Skin epidermis (tissue), 12 donors: ENCODE measurements around the gene RBM10.

Experiments
- H3K27ac ChIP-seq, 21 experiments: fragments of 200-600 bp; sonication (generic) in 11 of 21; one replicate each; pipeline ENCODE4 v1.5.0; 2020; ENCODE audit warnings: mild to moderate bottlenecking in 3 of 21, inconsistent platforms in 2 of 21, moderate library complexity in 2 of 21
- H3K4me3 ChIP-seq, 7 experiments: fragments of 200-600 bp; sonication (generic) in 2 of 7; one replicate each; pipeline ENCODE4 v1.5.0; 2020; ENCODE audit warnings: inconsistent platforms in 2 of 7, mild to moderate bottlenecking in 2 of 7, moderate library complexity in 1 of 7

The RBM10 gene

DNA sequence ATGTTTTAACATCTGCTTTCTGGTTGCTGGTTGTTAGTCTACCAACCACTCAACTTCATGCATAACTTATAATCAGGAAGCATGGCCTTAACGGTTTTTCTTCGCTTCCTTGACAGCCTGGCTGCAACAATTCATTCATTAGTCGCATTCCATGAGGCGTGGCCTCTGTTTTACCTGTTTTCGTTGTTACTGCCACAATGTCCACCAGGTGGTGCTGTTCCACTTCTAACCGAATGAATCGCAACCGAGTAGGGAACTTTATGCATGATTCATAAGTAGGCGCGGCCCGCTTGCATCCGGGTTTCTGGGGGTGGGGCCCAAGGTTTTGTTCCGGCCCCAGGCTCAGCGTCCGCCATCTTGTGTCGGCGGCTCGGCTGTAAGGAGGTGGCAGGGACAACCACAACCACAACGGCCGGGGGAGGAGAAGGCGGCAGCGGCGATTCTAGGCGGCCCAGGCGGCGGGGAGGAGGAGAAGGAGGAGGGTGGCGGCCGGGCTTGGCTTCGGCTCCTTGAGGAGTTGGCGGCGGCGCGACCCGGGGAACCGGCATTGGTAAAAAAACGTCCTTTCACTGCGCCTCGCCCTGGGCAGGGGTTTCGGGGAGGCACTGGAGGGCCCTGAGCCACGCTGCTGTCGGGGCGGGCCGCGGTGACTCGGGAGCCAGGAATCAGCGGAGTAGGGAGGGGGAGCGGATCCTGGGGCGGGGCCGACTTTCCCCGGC, 48.6 kb downstream of the RBM10 start, which contains the start of gene UBA1:
Gene UBA1, plus strand, starts transcription at position 355 of the 719 bp plus-strand sequence. CDS start 4,974 bp downstream, outside the sequence.
- H3K27ac ChIP-seq = peak within 1 kb of the TSS; percentile 73 to 99 (median 96)

DNA sequence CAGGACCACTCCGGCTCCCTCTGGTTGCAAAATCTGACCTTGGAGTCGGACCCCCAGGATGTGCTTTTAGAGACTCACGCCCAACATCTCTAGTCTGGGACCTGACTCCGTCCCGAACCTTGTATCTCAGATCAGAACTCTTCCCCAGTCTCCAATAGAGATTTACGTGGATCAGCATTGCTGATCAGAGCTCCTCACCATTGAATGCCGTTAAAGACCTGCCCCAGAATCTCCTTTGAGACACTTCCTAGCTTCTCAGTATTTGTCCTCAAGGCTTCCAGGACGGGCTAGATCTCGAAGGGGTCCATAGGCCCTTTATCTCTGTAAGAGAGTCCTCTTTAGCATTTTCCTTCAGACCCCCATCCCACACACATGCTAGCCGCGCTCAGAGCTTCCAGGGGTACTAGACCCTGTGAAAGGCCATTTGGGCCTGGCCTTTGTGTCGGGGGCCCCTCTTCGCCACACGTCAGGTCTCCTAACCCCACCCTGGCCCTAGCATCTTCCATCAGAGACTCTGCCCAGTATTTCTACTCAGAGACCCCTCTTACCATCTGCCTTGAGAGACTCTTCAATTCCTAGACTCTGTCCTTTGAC, 49.3 kb downstream of the RBM10 start:
- Histone ChIP-seq H3K27ac (peak overlapping the region; percentile 73 to 99 (median 96)), H3K4me3 (peak overlapping the region; percentile 57 to 78 (median 76))

More for the DNA sequence above, 48.6 kb downstream of the RBM10 start, which contains the start of gene UBA1:
- H3K4me3 ChIP-seq = peak within 1 kb of the TSS; percentile 57 to 78 (median 76)

DNA sequence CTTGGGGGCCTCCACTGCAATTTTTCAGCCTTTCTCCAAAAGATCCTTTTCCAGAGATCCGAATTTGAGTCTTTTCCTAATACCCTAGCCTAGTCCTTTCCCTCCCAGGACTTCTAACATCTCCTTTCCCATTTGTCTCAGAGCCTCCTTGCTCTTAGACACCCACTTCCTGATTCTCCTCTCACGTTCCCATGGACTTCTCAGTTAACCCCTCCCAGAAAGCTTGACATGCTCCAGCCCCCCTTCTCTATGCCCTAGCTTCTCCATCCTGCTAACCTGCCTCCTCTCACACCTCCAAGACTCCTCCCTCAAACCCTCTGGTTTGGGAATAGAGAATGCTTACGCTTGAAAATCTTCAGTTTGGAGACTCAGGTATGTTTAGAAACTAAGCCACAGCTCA, 51.1 kb downstream of the RBM10 start:
- Histone ChIP-seq H3K4me3 (no peak overlapping the region), H3K27ac (peak overlapping the region in 4 of 21 experiments; percentile 3 to 60 (median 16))

DNA sequence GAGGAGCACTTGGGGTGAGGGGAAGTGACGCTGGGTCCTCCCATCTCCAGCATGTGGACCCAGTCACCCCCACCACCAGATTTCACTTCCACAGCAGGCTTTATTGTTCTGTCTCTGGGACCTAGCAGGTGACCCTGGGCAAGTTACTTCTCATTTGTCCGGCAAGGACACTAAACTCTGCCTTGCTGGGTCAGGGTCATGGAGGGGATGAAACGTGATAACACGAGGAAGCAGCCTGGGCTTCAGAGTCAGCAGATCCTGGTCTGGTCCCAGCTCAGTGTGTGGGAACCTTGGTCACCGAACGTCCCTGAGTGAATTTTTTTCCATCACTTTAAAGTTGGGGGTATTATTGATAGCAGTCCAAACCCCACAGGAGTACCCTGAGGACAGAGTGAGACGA, 52.5 kb downstream of the RBM10 start:
- H3K27ac ChIP-seq = peak overlapping the region in 3 of 21 experiments; percentile 2 to 17 (median 17)
- no peak overlapping the region for H3K4me3 ChIP-seq

DNA sequence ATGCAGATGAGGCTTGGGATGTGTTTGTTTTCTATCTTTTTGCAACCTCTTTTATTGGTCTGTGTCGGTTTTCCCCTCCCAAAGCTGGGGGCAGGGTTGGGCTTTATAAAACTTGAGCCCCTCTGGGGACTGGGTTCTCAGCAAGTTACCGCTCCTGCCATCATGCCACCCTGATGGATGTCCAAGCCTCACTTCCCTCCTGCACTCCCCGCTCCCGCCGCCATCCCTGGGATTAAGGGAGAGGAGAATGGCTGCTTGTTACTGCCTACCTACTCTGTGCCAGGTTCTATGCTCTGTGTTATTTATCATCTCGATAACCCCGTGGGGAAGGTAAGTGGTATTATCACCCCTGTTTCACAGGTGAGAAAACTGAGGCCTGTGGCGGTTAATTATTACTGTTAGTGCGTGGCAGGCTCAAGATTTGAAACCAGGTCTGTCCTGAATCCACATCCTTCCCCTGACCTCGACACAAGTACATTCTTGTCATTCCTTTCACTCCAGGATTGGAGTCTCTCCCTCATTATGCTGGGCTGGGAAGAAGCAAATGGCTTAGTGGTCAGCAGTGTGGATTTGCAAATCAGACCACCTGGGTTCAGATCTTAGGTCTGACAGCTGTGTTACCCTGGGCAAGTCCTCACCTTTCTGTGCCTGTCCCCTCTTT, 53.1 kb downstream of the RBM10 start:
- H3K27ac ChIP-seq = peak overlapping the region in 2 of 21 experiments; percentile 3 to 24
- H3K4me3 ChIP-seq = no peak overlapping the region

DNA sequence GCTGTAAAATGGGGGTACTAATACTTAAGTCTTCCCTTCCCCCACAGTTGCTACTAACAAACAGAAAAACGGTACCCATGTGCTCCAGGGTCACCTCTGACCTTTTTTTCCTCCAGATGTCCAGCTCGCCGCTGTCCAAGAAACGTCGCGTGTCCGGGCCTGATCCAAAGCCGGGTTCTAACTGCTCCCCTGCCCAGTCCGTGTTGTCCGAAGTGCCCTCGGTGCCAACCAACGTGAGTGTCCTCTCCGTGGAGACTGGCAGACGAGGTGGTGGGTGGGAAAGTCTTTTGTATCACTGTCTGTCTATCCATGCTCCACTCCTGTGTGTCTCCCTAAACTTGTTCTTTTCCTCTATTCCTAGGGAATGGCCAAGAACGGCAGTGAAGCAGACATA, 53.7 kb downstream of the RBM10 start:
- peak overlapping the region in 2 of 21 experiments; percentile 3 to 24 for H3K27ac ChIP-seq
- no peak overlapping the region for H3K4me3 ChIP-seq

DNA sequence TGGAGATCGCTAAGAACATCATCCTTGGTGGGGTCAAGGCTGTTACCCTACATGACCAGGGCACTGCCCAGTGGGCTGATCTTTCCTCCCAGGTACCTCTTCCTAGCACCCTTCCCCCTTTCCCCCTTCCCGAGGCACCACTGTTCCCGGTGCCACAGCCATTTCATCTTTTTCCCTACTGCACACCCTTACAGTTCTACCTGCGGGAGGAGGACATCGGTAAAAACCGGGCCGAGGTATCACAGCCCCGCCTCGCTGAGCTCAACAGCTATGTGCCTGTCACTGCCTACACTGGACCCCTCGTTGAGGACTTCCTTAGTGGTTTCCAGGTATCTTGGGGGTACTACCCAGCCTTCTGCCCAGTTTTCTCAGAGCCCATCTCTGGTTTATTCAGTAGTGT, 54.3 kb downstream of the RBM10 start:
- no peak overlapping the region for H3K4me3 ChIP-seq
- H3K27ac ChIP-seq = peak overlapping the region in 1 of 21 experiments; percentile 63

DNA sequence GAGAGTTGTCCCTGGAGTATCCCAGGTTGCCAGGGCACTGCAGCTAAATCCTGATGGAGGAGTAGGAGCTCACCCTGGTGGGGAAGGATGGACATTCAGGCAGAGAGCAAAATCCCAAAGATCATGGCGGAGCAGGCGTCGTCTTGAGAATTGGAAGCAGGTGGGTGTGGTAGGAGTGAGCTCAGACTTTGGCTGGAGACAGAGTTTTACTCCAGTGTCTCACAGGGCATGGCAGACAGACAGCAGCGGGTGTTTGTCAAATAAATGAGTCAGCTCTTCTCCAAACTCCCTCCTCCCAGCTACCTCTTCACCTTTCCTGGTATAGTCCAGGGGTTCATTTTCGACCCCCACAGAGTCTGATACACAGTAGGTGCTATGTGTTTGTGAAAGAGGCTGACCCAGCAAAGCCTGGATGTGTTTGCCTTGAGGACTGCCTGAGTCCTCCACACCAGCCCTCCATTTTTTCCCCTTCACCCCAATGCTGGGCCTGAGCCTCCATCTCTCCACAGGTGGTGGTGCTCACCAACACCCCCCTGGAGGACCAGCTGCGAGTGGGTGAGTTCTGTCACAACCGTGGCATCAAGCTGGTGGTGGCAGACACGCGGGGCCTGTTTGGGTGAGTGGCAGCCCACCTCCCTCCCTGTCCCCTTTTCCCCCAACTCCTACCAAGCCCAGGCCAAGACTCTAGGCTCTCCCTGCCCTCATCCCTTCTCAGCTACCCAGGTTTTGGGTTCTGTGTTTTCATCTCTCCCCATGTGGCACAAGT, 55.5 kb downstream of the RBM10 start:
- Histone ChIP-seq H3K4me3 (no peak overlapping the region), H3K27ac (peak overlapping the region in 11 of 21 experiments; percentile 13 to 86 (median 78))

DNA sequence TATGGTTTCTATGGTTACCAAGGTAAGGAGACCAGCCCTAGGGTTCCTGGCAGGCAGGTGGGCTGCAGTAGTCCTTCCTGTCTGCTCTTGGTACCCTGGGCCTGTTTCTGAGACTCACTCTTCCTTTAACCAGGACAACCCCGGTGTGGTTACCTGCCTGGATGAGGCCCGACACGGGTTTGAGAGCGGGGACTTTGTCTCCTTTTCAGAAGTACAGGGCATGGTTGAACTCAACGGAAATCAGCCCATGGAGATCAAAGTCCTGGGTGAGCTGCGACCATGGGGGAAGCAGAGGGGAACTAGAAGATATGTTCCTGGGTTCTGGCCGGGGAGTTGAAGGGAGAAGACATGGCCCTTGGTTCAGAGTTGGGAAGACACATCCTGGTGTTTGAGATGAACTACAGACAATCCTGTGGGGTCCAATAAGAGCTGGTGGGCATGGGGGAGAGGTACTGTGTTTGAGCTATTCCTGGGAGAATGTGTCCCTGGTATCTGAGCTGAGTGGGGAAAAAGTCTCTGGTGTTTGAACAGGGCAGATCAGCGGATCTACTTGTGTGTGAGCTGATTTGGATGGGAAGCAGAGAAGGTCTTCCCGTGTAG, 56.4 kb downstream of the RBM10 start:
- H3K27ac ChIP-seq = peak overlapping the region in 8 of 21 experiments; percentile 28 to 86 (median 80)
- H3K4me3 ChIP-seq = no peak overlapping the region

DNA sequence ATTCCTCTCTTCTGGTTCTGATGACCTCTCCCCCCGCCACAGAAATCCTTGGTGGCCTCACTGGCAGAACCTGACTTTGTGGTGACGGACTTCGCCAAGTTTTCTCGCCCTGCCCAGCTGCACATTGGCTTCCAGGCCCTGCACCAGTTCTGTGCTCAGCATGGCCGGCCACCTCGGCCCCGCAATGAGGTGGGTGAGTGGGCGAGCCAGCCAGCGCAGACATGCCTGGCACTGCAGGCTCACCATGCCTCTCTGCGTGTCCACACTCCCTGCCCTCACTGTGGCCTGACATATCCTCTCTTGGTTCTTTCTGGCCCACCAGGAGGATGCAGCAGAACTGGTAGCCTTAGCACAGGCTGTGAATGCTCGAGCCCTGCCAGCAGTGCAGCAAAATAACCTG, 57.3 kb downstream of the RBM10 start:
- H3K27ac ChIP-seq = no peak overlapping the region
- no peak overlapping the region for H3K4me3 ChIP-seq

DNA sequence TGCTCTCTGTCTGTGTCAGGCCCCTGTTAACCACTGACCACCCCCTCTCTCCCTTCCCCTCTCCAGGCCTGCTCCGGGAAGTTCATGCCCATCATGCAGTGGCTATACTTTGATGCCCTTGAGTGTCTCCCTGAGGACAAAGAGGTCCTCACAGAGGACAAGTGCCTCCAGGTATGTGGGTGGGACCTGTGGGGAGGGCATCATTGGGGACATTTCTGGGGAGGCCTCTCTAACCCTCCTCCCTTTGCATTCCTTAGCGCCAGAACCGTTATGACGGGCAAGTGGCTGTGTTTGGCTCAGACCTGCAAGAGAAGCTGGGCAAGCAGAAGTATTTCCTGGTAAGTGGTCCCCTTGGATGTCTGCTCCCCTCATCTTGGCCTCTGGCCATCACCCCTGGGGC, 57.9 kb downstream of the RBM10 start:
- Histone ChIP-seq H3K4me3 (no peak overlapping the region), H3K27ac (no peak overlapping the region)

DNA sequence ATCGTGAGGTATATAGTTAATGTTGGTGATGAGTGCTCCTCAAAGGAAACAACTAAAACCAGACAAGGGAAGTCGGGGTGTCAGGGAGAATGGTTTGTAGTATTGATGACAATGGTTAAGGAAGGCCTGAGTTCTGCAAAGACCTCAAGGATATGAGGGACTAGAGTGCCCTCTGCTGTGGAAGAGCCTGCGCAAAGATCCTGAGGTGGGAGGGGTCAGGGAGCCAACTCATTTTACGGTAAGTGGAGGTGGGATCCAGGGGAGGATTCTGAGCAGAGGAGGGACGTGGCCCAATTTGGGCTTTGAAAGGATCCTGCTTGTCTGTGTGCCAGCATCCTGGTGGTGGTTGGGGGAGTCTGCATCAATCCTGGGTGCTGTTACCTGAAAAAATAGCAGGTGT, 59.9 kb downstream of the RBM10 start:
- no peak overlapping the region for H3K4me3 ChIP-seq
- no peak overlapping the region for H3K27ac ChIP-seq

DNA sequence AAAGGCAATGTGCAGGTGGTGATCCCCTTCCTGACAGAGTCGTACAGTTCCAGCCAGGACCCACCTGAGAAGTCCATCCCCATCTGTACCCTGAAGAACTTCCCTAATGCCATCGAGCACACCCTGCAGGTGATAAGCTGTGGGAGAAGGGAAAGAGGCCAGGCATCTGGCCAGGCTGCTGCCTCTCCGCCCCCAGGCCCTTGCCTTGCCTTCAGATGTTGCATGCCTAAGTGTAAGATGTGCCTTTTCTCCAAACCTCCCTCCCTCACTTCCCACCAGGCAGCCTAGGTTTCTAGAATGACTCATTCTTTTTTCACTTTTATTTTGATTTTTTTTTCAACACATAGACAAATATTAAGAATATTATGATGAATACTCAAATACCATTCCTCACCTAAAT, 61.3 kb downstream of the RBM10 start:
- H3K27ac ChIP-seq = no peak overlapping the region
- no peak overlapping the region for H3K4me3 ChIP-seq

DNA sequence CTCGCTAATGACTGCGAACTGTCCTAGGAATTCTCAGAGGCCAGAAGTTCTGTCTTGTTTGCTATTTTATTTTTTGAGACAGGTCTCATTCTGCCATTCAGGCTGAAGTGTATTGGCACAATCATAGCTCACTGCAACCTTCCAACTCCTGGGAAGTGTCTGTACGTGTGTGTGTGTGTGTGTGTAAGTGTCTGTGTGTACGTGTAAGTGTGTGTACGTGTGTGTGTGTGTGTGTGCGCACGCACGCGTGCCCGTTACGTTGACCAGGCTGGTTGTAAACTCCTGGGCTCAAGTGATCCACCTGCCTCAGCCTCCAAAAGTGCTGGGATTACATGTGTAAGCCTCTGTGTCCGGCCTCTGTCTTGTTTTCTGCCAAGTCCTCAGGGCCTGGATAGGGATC, 63.1 kb downstream of the RBM10 start:
- Histone ChIP-seq H3K27ac (no peak overlapping the region), H3K4me3 (no peak overlapping the region)

DNA sequence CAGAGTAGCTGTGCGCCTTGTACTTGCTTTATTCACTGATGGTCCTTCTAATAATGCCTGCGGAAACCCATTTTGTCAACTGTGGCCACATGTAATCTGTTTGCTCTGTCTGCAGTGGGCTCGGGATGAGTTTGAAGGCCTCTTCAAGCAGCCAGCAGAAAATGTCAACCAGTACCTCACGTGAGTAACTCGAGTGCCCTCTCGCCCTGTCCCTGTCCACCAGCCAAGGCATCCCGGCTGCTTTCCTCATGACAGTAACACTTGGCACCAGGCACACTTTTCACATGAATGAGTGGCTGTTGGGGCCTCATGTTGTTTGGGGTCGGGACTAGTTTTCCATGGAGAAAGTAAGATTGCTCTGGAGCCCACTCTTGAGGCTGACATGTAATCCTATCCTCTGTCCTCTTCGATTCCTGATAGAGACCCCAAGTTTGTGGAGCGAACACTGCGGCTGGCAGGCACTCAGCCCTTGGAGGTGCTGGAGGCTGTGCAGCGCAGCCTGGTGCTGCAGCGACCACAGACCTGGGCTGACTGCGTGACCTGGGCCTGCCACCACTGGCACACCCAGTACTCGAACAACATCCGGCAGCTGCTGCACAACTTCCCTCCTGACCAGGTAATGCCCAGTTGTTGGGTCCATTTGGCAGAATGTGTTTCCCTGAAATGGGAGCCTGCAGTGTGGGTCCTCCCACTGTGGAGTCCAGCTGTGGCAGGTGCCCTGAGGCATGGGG, 64.7 kb downstream of the RBM10 start:
- Histone ChIP-seq H3K27ac (no peak overlapping the region), H3K4me3 (no peak overlapping the region)

DNA sequence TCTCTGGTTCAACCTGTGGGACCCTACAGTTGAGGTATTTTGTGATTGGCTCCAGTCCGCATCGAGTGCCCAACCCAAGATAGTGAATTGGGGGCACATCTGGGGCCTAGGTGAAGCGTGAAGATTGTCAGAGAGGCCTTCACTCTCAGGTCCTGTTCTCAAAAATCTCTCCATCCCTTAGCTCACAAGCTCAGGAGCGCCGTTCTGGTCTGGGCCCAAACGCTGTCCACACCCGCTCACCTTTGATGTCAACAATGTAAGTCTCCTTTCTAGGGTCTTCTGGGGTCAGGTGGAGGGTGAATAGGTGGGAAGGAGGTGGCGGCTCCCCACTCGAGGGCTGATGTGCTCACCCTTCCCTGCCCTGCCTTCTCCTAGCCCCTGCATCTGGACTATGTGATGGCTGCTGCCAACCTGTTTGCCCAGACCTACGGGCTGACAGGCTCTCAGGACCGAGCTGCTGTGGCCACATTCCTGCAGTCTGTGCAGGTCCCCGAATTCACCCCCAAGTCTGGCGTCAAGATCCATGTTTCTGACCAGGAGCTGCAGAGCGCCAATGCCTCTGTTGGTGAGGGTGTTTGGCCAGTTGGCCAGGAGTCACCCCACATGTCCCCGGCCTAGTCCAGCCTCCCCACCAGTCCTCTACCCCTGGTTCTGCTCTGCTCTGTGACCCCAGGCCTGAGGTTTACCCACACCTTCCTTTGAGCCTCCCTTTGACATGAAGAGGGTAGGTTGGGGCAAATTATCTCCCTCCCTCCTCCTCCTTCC, 65.8 kb downstream of the RBM10 start:
- Histone ChIP-seq H3K27ac (no peak overlapping the region), H3K4me3 (no peak overlapping the region)

DNA sequence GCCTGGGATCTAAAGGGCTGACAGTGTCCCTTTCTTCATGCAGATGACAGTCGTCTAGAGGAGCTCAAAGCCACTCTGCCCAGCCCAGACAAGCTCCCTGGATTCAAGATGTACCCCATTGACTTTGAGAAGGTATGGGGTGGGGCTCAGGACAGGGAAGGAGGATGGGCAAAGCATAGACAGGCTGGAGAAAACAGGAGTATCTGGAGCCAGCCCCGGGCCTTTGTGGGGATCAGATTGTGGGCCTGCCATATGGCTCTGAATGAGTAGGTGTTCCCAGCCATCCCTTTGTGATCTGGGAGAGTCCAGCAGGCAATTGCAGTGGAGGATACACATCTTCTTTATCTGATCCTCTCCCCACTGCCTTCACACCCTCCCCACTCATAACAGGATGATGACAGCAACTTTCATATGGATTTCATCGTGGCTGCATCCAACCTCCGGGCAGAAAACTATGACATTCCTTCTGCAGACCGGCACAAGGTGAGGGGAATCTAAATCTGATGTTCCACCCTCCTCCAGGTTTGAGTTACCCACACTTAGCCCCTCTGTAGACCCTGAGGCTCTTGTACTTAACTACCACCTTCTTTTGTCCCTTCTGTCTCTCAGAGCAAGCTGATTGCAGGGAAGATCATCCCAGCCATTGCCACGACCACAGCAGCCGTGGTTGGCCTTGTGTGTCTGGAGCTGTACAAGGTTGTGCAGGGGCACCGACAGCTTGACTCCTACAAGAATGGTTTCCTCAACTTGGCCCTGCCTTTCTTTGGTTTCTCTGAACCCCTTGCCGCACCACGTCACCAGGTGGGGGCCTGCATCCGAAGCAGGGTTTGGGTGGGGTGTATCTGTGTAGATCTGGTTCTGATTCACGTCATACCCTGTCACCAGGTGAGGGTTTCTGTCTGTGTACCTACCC, 67.6 kb downstream of the RBM10 start:
- Histone ChIP-seq H3K27ac (no peak overlapping the region), H3K4me3 (no peak overlapping the region)
